Right lobe of liver (tissue), 6 donors: ENCODE results near the gene ACVR1. TPM values are rescaled to one million over a fixed set of nuclear protein-coding genes. Genes with fewer than 3 reads are reported as not detected.

ENCODE experiments used
- ATAC-seq, 4 donors: fragments of 200-7000 bp; cut with Tn5 transposase; one replicate each; pipeline ENCODE4 v1.9.1; 2020; ENCODE audit warnings: mild to moderate bottlenecking in 4 of 4, moderate library complexity in 4 of 4
- DNase-seq, 3 donors: peaks; one replicate each; pipeline ENCODE4 v3.0.0-alpha.2; 2020
- H3K27ac ChIP-seq, 3 donors: fragments of 200-600 bp; one replicate each; pipeline ENCODE4 v1.8.0; 2022
- H3K27me3 ChIP-seq, 2 donors: fragments of 200-600 bp; one replicate each; pipeline ENCODE4 v1.8.0; 2022
- H3K36me3 ChIP-seq, 4 donors: fragments of 200-600 bp; sonication (generic) in 1 of 4; one replicate each; pipeline versions ENCODE4 v1.5.1 to v1.8.0; 2017 to 2022; ENCODE audit warnings: control low read depth in 1 of 4
- H3K4me1 ChIP-seq, 4 donors: fragments of 200-600 bp; sonication (generic) in 1 of 4; one replicate each; pipeline versions ENCODE4 v1.5.1 to v1.8.0; 2017 to 2022; ENCODE audit warnings: control low read depth in 1 of 4
- H3K4me3 ChIP-seq, 3 donors: fragments of 200-600 bp; one replicate each; pipeline ENCODE4 v1.8.0; 2022
- H3K9me3 ChIP-seq, 4 donors: fragments of 200-600 bp; sonication (generic) in 1 of 4; one replicate each; pipeline versions ENCODE4 v1.5.1 to v1.8.0; 2017 to 2022; ENCODE audit warnings: control low read depth in 1 of 4
- POLR2A ChIP-seq: fragments of 450-650 bp; IDR thresholded peaks from one replicate; pipeline ENCODE4 v1.6.1; 2017; ENCODE audit warnings: antibody characterized with exemption, mild to moderate bottlenecking
- WGBS: methylation state at CpG from one replicate; pipeline ENCODE4 v1.1.6; 2018; ENCODE audit warnings: low coverage, low lambda C conversion rate; ENCODE audit not compliant: insufficient coverage; ENCODE audit errors: missing lambda C conversion rate; 5-methylcytosine and 5-hydroxymethylcytosine counted together
- intact Hi-C, 2 donors: fragments of 100-400 bp; cut with DNase I; formaldehyde crosslinking; loops; one replicate each; pipeline versions ENCODE4 v1.11.2 to v1.14.1; 2022
- total RNA-seq, 6 experiments: library from RNA; depleted of rRNA in 2 of 6; stranded (reverse); fragments of >200 nt in 2 of 6; fragmentation: NEBNext Ultra II Directional in 3 of 6; extraction: Animal tissue kit (Norgen Biotek cat#: 25700) in 3 of 6; gene quantifications; one replicate each; pipeline versions ENCODE4 v1.1.0 to v1.2.4, GENCODE V29; 2016 to 2023
- TF ChIP-seq, protein P1 (sequence below), 4 donors: fragments of 200-600 bp in 3 of 4; fragments of 450-650 bp in 1 of 4; IDR thresholded peaks; one replicate each; pipeline versions ENCODE4 v1.5.1 to v1.8.0; 2016 to 2022; ENCODE audit warnings: antibody characterized with exemption in 4 of 4, mild to moderate bottlenecking in 2 of 4
- donor health status: DM: no; HTN: yes; CAD: no.
- donor health status: DM: no; HTN: no; CAD: no.
- donor health status: DM: no; HTN: no; CAD: no.
- donor health status: DM: no; HTN: yes; CAD: no.
- donor health status: DM: no; HTN: yes; CAD: no.

ACVR1 gene
- total RNA-seq, 6 experiments from 2014 or later, result 10.9 to 25.1 (median 14.6) TPM

DNA sequence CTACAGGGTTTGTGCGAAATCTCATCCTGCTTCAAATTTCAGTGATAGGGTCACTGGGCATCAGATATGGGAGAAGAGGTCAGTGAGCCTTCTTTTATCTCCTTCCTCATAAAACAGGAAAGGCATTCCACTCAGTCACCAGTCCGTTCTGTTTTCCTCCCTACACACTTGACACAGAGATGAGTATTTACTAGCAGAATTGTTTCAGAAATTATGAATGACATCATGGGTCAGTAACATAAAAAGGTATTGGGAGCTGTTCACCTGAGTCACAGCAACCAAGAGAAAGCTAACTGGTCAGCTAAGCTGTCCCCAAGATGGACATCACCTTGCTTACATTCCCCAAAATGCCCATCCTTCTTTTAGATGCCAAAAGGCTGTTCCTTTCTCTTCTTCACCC, 96.3 kb downstream of the ACVR1 start:
- intact Hi-C loops, result loop anchor here (10.0 kb wide), 1 partner anchor 225 kb away; no protein-coding TSS in a partner anchor
- H3K27me3 ChIP-seq, result no peaks in the 10 kb centered on the region
- no peak overlapping the region for H3K27ac ChIP-seq
- peaks cover 0 to 33% (median 16%) of the 10 kb centered on the region in 4 donors for H3K4me1 ChIP-seq
- DNase-seq (no peak), ATAC-seq (no peak)
- H3K9me3 ChIP-seq, result no peaks in the 10 kb centered on the region
- TF ChIP-seq, protein P1, sequence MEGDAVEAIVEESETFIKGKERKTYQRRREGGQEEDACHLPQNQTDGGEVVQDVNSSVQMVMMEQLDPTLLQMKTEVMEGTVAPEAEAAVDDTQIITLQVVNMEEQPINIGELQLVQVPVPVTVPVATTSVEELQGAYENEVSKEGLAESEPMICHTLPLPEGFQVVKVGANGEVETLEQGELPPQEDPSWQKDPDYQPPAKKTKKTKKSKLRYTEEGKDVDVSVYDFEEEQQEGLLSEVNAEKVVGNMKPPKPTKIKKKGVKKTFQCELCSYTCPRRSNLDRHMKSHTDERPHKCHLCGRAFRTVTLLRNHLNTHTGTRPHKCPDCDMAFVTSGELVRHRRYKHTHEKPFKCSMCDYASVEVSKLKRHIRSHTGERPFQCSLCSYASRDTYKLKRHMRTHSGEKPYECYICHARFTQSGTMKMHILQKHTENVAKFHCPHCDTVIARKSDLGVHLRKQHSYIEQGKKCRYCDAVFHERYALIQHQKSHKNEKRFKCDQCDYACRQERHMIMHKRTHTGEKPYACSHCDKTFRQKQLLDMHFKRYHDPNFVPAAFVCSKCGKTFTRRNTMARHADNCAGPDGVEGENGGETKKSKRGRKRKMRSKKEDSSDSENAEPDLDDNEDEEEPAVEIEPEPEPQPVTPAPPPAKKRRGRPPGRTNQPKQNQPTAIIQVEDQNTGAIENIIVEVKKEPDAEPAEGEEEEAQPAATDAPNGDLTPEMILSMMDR (IDR thresholded peaks at IDR 0.05), result no peak
- TF ChIP-seq POLR2A, result no peak
- H3K36me3 ChIP-seq, result peaks cover 0 to 57% (median 15%) of the 10 kb centered on the region in 4 donors
- 37% methylated on average over 2 of the region's 2 CpGs for WGBS
- H3K4me3 ChIP-seq, result no peak overlapping the region

DNA sequence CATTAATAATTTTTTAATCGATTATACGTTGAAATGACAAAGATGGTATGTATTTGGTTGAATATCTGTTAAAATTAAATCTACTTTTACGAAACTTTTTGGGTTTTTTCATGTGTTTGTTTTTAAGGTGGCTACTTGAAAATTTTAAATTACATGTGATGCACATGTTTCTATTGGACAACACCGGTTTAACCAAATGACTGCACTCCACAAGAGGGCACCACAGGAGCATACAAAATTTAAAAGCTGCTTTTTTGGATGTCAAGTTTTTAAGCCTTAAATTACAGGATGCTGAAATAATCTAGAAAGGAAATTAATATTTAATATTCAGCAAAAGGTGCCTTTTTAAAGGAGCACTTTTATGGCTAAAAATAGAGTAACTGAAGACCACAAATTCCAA, 98.7 kb downstream of the ACVR1 start:
- no peak overlapping the region for H3K4me3 ChIP-seq
- H3K4me1 ChIP-seq, result peaks cover 0 to 13% (median 6%) of the 10 kb centered on the region in 4 donors
- DNase-seq, result no peak
- intact Hi-C loops, result loop anchor here in 1 of 2 donors (10.0 kb wide), 1 partner anchor 227 kb away; no protein-coding TSS in a partner anchor
- no peaks in the 10 kb centered on the region for H3K27me3 ChIP-seq
- H3K27ac ChIP-seq, result no peak overlapping the region
- ATAC-seq, result peak; percentile 53 to 65 (median 63)
- H3K9me3 ChIP-seq, result no peaks in the 10 kb centered on the region
- TF ChIP-seq, protein P1 (IDR thresholded peaks at IDR 0.05), result peak; percentile 56 to 78 (median 68)
- TF ChIP-seq POLR2A, result no peak
- 50% methylated on average over 4 of the region's 4 CpGs for WGBS
- peaks cover 0 to 80% (median 16%) of the 10 kb centered on the region in 4 donors for H3K36me3 ChIP-seq

DNA sequence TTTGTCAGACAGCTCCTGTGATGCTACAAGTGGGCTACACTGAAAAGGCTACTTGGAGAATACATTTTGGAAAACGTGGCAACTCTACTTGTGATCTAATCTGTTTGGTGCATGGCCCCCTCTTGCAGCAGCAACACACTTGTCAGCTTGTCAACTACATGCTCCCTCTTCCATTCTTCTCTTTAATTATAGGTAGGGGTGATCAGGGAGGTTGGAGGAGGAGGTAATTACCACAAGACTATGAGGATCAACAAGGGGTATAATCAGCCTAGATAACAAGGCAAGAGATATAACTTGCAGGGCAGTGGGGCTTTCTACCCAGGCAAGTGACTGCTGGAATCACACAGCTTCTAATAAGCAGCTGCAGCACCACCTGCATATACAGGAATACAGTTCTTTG, 104.9 kb downstream of the ACVR1 start:
- Histone ChIP-seq H3K36me3 (peaks cover 0 to 68% (median 19%) of the 10 kb centered on the region in 4 donors), H3K4me3 (no peak overlapping the region), H3K9me3 (no peaks in the 10 kb centered on the region), H3K4me1 (no peaks in the 10 kb centered on the region), H3K27me3 (no peaks in the 10 kb centered on the region), H3K27ac (no peak overlapping the region)
- intact Hi-C loops, result loop anchor here in 1 of 2 donors (10.0 kb wide), 1 partner anchor 234 kb away; no protein-coding TSS in a partner anchor
- ATAC-seq (no peak), DNase-seq (no peak)
- TF ChIP-seq POLR2A, result no peak
- TF ChIP-seq, protein P1 (IDR thresholded peaks at IDR 0.05), result no peak
- WGBS, result 50% methylated on average over 1 of the region's 1 CpG

DNA sequence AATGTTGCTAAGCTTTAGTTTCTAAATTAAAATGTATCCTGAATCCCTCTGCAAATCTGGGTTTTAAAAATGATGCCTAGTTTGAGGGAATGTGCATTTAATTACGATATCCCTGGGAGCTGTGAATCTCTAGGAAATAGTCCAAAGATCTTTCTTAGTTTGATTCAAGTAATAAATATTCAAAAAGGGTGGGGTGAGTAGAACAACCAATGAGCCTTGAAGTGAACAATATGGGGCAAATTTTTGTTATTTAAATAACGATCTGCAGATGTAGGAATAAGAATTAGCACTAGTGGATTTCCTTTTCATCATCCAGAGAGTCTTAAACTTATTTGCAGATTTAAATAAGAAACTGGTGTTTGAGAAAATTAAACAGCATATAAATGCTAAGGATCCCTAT, 106.3 kb downstream of the ACVR1 start:
- H3K36me3 ChIP-seq, result peaks cover 0 to 65% (median 18%) of the 10 kb centered on the region in 4 donors
- ATAC-seq (no peak), DNase-seq (no peak)
- TF ChIP-seq, protein P1 (IDR thresholded peaks at IDR 0.05), result no peak
- TF ChIP-seq POLR2A, result no peak
- WGBS, result 75% methylated on average over 2 of the region's 2 CpGs
- H3K27me3 ChIP-seq, result no peaks in the 10 kb centered on the region
- peaks cover 0 to 5% (median 2%) of the 10 kb centered on the region in 4 donors for H3K4me1 ChIP-seq
- no peak overlapping the region for H3K27ac ChIP-seq
- H3K9me3 ChIP-seq, result no peaks in the 10 kb centered on the region
- H3K4me3 ChIP-seq, result no peak overlapping the region
- intact Hi-C loops, result loop anchor here in 1 of 2 donors (10.0 kb wide), 1 partner anchor 235 kb away; no protein-coding TSS in a partner anchor
